Measurements from ENCODE around the gene MYADML2.

Gene MYADML2

DNA sequence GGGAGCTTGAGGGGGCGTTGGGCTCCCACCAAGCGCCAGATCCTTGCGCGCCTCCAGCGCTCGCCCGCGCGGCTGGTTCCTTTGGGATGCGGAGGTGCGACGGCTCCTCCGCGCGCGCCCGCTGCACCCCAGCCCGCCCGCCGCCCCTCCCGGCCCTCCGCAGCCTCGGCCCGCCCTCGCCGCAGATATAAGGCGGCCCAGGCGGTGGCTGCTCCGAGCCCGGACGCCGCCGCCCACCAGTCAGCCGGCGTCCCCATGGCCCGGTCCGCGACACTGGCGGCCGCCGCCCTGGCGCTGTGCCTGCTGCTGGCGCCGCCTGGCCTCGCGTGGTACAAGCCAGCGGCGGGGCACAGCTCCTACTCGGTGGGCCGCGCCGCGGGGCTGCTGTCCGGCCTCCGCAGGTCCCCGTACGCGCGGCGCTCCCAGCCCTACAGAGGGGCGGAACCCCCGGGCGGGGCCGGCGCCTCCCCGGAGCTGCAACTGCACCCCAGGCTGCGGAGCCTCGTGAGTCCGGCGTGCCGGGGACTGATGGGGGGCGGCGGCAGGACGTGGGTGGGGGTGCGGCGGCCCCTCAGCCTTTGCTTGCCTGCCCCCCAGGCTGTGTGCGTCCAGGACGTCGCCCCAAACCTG is 44.9 kb downstream of the MYADML2 start, which contains the start of gene NPB:
Gene NPB, plus strand, starts transcription at position 216 of the 630 bp plus-strand sequence. Its CDS starts 40 bp downstream, at position 256.
- no peak for TF ChIP-seq POLR2AphosphoS5 (IDR thresholded peaks at IDR 0.05; ENCODE audit: low read depth, low read length)
- TF ChIP-seq SIN3A (IDR thresholded peaks at IDR 0.05; ENCODE audit: borderline replicate concordance, insufficient read depth, low read length) = no peak
- TF ChIP-seq TAF1 (IDR thresholded peaks at IDR 0.05; ENCODE audit: borderline replicate concordance, insufficient read depth, low read length) = no peak
- TF ChIP-seq, protein P1, sequence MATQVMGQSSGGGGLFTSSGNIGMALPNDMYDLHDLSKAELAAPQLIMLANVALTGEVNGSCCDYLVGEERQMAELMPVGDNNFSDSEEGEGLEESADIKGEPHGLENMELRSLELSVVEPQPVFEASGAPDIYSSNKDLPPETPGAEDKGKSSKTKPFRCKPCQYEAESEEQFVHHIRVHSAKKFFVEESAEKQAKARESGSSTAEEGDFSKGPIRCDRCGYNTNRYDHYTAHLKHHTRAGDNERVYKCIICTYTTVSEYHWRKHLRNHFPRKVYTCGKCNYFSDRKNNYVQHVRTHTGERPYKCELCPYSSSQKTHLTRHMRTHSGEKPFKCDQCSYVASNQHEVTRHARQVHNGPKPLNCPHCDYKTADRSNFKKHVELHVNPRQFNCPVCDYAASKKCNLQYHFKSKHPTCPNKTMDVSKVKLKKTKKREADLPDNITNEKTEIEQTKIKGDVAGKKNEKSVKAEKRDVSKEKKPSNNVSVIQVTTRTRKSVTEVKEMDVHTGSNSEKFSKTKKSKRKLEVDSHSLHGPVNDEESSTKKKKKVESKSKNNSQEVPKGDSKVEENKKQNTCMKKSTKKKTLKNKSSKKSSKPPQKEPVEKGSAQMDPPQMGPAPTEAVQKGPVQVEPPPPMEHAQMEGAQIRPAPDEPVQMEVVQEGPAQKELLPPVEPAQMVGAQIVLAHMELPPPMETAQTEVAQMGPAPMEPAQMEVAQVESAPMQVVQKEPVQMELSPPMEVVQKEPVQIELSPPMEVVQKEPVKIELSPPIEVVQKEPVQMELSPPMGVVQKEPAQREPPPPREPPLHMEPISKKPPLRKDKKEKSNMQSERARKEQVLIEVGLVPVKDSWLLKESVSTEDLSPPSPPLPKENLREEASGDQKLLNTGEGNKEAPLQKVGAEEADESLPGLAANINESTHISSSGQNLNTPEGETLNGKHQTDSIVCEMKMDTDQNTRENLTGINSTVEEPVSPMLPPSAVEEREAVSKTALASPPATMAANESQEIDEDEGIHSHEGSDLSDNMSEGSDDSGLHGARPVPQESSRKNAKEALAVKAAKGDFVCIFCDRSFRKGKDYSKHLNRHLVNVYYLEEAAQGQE (IDR thresholded peaks at IDR 0.05; ENCODE audit: insufficient read depth in 1 of 2, low read depth in 2 of 2, low read length in 2 of 2) = no peak
- no peak for TF ChIP-seq FOXP2 (optimal IDR thresholded peaks at IDR 0.05; ENCODE audit: borderline replicate concordance, extremely low read depth, extremely low read length, insufficient read depth)

DNA sequence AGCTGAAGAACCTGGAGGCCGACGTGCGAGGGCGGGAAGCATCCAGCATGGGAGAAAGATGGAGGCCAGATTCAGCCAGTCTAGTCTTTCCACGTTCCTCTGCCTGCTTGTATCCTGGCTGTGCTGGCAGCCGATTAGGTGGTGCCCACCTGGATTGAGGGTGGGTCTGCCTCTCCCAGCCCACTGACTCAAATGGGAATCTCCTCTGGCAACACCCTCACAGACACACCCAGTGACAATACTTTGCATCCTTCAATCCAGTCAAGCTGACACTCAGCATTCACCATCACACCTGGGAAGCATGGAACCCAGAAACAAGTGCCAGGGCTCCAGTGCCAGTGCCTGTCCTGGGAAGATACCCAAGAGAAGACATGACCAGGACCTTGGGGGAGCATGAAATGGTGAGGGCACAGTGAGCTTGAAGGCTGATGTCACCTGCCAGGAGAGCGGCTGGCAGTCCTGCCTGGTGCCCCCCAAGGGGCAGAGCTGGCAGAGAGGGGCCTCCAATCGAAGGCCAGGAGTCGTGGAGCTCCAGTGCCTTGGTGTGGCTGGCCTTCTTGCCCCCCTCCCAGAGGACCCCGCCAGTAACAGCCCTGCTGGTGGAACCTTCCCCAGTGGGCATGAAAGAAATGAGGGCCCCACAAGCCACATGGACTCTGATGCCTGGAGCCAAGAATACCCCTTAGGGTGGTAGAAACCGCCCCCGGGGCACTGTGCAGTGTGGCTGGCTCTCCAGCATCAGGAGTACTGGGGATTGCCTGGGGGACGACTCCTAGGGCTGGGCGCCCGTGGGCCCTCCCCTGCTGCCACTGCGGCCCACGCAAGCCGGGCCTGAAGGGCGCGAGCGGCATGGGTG is 45.6 kb downstream of the MYADML2 start:
- TF ChIP-seq TAF1 (IDR thresholded peaks at IDR 0.05; ENCODE audit: borderline replicate concordance, insufficient read depth, low read length) (no peak), FOXP2 (optimal IDR thresholded peaks at IDR 0.05; ENCODE audit: borderline replicate concordance, extremely low read depth, extremely low read length, insufficient read depth) (no peak), POLR2AphosphoS5 (IDR thresholded peaks at IDR 0.05; ENCODE audit: low read depth, low read length) (no peak), SIN3A (IDR thresholded peaks at IDR 0.05; ENCODE audit: borderline replicate concordance, insufficient read depth, low read length) (no peak)
- TF ChIP-seq, protein P1 (IDR thresholded peaks at IDR 0.05; ENCODE audit: insufficient read depth in 1 of 2, low read depth in 2 of 2, low read length in 2 of 2) = no peak

DNA sequence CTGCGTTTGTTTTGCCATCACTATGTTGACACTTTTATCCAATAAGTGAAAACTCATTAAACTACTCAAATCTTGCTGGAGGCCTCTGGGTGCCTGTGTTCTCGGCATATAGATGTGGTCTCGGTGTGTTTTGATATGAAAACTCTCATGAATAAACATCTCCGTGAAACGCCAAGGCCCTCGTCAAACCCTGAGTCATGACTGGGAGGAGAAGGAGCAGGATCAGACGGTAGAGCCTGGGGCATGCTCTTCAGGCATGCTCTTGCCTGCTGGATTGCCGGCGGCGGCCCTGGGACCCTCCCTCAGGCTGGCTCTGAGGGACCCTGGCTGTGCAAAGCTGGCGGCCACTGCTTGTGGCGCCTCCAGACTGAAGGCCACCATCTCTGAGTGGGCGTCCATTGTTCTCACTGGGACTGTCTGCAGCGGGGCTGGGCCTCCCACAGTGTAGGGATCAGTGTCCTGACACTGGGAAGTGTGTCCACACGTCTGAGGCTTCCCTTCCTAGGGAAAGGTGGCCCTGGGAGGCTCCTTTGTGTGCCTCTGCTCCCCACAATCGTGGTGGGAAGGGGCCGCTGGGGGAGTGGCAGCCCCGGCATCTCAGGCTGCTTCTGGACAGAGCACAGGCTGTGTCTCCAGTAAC is 46.7 kb downstream of the MYADML2 start:
- TF ChIP-seq FOXP2 (optimal IDR thresholded peaks at IDR 0.05; ENCODE audit: borderline replicate concordance, extremely low read depth, extremely low read length, insufficient read depth) (no peak), POLR2AphosphoS5 (IDR thresholded peaks at IDR 0.05; ENCODE audit: low read depth, low read length) (no peak), TAF1 (IDR thresholded peaks at IDR 0.05; ENCODE audit: borderline replicate concordance, insufficient read depth, low read length) (no peak)
- TF ChIP-seq, protein P1 (IDR thresholded peaks at IDR 0.05; ENCODE audit: insufficient read depth in 1 of 2, low read depth in 2 of 2, low read length in 2 of 2) = no peak

DNA sequence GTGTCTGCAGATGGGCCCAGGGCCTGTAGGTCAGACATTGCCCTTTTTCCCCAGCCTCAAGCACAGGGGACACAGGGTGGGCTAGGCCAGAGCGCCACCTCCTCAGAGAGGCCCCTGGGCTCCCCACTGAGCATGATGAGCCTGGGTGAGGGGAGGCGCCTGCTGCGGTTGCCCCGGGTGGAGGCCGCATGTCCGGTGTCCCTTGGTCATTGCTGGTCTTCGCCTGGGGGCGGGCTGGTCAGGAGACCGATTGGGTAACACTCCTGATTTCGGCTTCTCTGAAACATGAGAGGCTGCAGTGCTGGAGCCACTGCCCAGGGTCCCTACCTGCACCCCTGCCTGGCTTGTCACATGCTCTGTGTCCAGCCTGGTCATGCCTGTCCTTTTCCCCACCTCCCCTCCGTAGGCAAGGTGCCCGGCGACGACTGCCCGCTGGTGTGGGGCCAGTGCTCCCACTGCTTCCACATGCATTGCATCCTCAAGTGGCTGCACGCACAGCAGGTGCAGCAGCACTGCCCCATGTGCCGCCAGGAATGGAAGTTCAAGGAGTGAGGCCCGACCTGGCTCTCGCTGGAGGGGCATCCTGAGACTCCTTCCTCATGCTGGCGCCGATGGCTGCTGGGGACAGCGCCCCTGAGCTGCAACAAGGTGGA is 47.4 kb downstream of the MYADML2 start:
- no peak for TF ChIP-seq POLR2AphosphoS5 (IDR thresholded peaks at IDR 0.05; ENCODE audit: low read depth, low read length)
- TF ChIP-seq SIN3A (IDR thresholded peaks at IDR 0.05; ENCODE audit: borderline replicate concordance, insufficient read depth, low read length) = no peak

DNA sequence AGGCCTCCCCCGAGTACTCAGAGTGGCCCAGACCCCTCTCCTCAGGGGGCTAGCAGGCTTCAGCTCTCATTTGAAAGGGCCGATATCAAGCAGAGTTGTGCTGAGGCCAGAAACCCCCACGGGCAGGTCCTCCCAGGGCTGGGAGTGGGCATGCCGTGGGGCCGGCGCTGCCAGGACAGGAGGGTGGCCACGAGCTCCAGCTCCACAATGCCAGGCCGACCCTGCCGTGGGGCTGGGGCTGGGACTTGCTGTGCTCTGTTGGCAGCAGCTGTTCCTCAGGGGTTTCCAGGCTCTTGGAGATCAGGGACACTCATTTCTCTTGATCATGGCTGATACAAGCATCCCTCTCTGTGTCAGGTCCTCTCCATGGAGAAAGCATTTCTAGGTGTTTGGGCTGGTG is 48.1 kb downstream of the MYADML2 start:
- TF ChIP-seq TAF1 (IDR thresholded peaks at IDR 0.05; ENCODE audit: borderline replicate concordance, insufficient read depth, low read length) (no peak), SIN3A (IDR thresholded peaks at IDR 0.05; ENCODE audit: borderline replicate concordance, insufficient read depth, low read length) (no peak), POLR2AphosphoS5 (IDR thresholded peaks at IDR 0.05; ENCODE audit: low read depth, low read length) (no peak), FOXP2 (optimal IDR thresholded peaks at IDR 0.05; ENCODE audit: borderline replicate concordance, extremely low read depth, extremely low read length, insufficient read depth) (no peak)
- TF ChIP-seq, protein P1 (IDR thresholded peaks at IDR 0.05; ENCODE audit: insufficient read depth in 1 of 2, low read depth in 2 of 2, low read length in 2 of 2) = no peak

Data from PFSK-1 (cell line).